K562 (cell line): ENCODE results near the gene DLGAP1. TPM values are rescaled to one million over a fixed set of nuclear protein-coding genes. Genes with fewer than 3 reads are reported as not detected.

ENCODE experiments used
- BACH1 ChIP-seq: fragments of 200-800 bp; sonication (Bioruptor generic); IDR thresholded peaks from 2 replicates; pipeline ENCODE4 v1.6.1; 2016; ENCODE audit warnings: missing genetic modification characterization, missing compliant biosample characterization
- CBFA2T2 ChIP-seq: fragments of 450-650 bp; conservative IDR thresholded peaks from 2 replicates; pipeline ENCODE4 v1.6.1; 2017; ENCODE audit warnings: mild to moderate bottlenecking
- CHCHD3 ChIP-seq: fragments of 250-450 bp; sonication (Bioruptor Pico); IDR thresholded peaks from 2 replicates; pipeline ENCODE4 v2.1.2; 2022; ENCODE audit warnings: mild to moderate bottlenecking
- MAFF ChIP-seq: IDR thresholded peaks from 2 replicates; pipeline ENCODE4 v1.6.1; 2012; ENCODE audit warnings: low read length, improper control_type of control experiment
- MEF2A ChIP-seq: IDR thresholded peaks from 2 replicates; pipeline ENCODE4 v1.6.1; 2011; ENCODE audit warnings: low read depth, mild to moderate bottlenecking, low read length, moderate library complexity; ENCODE audit not compliant: control insufficient read depth
- MYNN ChIP-seq, 2 experiments: sonication (generic); formaldehyde crosslinking in 1 of 2; IDR thresholded peaks; 2 replicates each; pipeline versions ENCODE4 v1.5.0 to v1.6.1; 2016 to 2020; ENCODE audit warnings: antibody characterized with exemption in 1 of 2, missing genetic modification reagents in 1 of 2
- NR4A1 ChIP-seq, 2 experiments: fragments of 250-450 bp in 1 of 2; fragments of 450-650 bp in 1 of 2; sonication (Bioruptor Pico) in 1 of 2; IDR thresholded peaks; 2 replicates each; pipeline versions ENCODE4 v1.4.0 to v1.6.1; 2016 to 2020; ENCODE audit warnings: mild to moderate bottlenecking in 2 of 2, missing compliant biosample characterization in 1 of 2, missing genetic modification characterization in 1 of 2, moderate library complexity in 1 of 2
- NUFIP1 ChIP-seq: fragments of 450-650 bp; IDR thresholded peaks from 2 replicates; pipeline ENCODE4 v1.6.1; 2018; ENCODE audit not compliant: partially characterized antibody
- SMAD4 ChIP-seq: fragments of 250-450 bp; sonication (Bioruptor Pico); conservative IDR thresholded peaks from 2 replicates; pipeline ENCODE4 v1.8.0; 2021; ENCODE audit warnings: inconsistent platforms, mild to moderate bottlenecking, moderate library complexity
- SMARCA5 ChIP-seq: fragments of 450-650 bp; IDR thresholded peaks from 2 replicates; pipeline ENCODE4 v1.6.1; 2016
- XRCC5 ChIP-seq: fragments of 200-400 bp; formaldehyde crosslinking; IDR thresholded peaks from 2 replicates; pipeline ENCODE4 v1.6.1; 2017; ENCODE audit warnings: low read depth, mild to moderate bottlenecking, low read length
- ZBTB11 ChIP-seq, 3 experiments: fragments of 200-800 bp in 1 of 3; fragments of 250-450 bp in 1 of 3; fragments of 450-650 bp in 1 of 3; sonication (Bioruptor Pico) in 1 of 3; sonication (Bioruptor generic) in 1 of 3; formaldehyde crosslinking in 1 of 3; IDR thresholded peaks; 2 replicates each; pipeline versions ENCODE4 v1.6.1 to v1.8.0; 2016 to 2022; ENCODE audit warnings: mild to moderate bottlenecking in 2 of 3, missing genetic modification characterization in 2 of 3, missing compliant biosample characterization in 1 of 3, moderate library complexity in 1 of 3
- ZNF224 ChIP-seq: sonication (generic); formaldehyde crosslinking; IDR thresholded peaks from 2 replicates; pipeline ENCODE4 v1.8.0; 2022; ENCODE audit warnings: mild to moderate bottlenecking, missing genetic modification reagents
- ZNF239 ChIP-seq: fragments of 250-450 bp; sonication (Bioruptor Pico); IDR thresholded peaks from 2 replicates; pipeline ENCODE4 v1.4.0; 2020; ENCODE audit warnings: mild to moderate bottlenecking
- ZNF444 ChIP-seq: fragments of 250-450 bp; sonication (Bioruptor Pico); IDR thresholded peaks from 2 replicates; pipeline ENCODE4 v1.4.0; 2020; ENCODE audit warnings: mild to moderate bottlenecking, moderate library complexity
- polyA plus RNA-seq, 8 experiments: library from polyadenylated mRNA; depleted of rRNA in 4 of 8; stranded (reverse) in 5 of 8; unstranded in 3 of 8; fragments of >200 nt; fragmentation: Nextera tagmentation in 2 of 8; fragmentation: Illumina TruSeq in 1 of 8; extraction: Ambion mirVana in 2 of 8; extraction: Trizol in 1 of 8; gene quantifications; 2 replicates each; pipeline versions ENCODE4 v1.2.1 to v1.2.3, GENCODE V29; 2011 to 2014; ENCODE audit warnings: inconsistent platforms in 1 of 8, missing spikeins in 1 of 8
- total RNA-seq, 7 experiments: library from RNA; depleted of rRNA in 6 of 7; stranded (reverse); fragments of >200 nt in 6 of 7; fragmentation: Illumina TruSeq in 2 of 7; extraction: Trizol in 2 of 7; gene quantifications; 2 replicates each; pipeline versions ENCODE4 v1.2.1 to v1.2.3, GENCODE V29; 2011 to 2021; ENCODE audit warnings: low replicate concordance in 1 of 7
- TF ChIP-seq, protein P1 (sequence below), 2 experiments: fragments of 450-650 bp; IDR thresholded peaks; 2 replicates each; pipeline ENCODE4 v1.6.1; 2018; ENCODE audit warnings: mild to moderate bottlenecking in 2 of 2, low read depth in 1 of 2; ENCODE audit not compliant: partially characterized antibody in 2 of 2
- TF ChIP-seq, protein P2 (sequence below): fragments of 450-650 bp; IDR thresholded peaks from 2 replicates; pipeline ENCODE4 v1.6.1; 2014; ENCODE audit warnings: low read depth, mild to moderate bottlenecking, moderate library complexity, borderline replicate concordance
- TF ChIP-seq, protein P3 (sequence below): fragments of 250-450 bp; sonication (Bioruptor Pico); IDR thresholded peaks from 2 replicates; pipeline ENCODE4 v1.8.0; 2021; ENCODE audit warnings: moderate library complexity, mild to moderate bottlenecking, inconsistent platforms

The DLGAP1 gene
- total and polyA plus RNA-seq, 9 of the 15 experiments (the other 6 are each of a cell fraction or from before 2014, with no cell fraction given) = 0.04 to 0.22 (median 0.08) TPM

DNA sequence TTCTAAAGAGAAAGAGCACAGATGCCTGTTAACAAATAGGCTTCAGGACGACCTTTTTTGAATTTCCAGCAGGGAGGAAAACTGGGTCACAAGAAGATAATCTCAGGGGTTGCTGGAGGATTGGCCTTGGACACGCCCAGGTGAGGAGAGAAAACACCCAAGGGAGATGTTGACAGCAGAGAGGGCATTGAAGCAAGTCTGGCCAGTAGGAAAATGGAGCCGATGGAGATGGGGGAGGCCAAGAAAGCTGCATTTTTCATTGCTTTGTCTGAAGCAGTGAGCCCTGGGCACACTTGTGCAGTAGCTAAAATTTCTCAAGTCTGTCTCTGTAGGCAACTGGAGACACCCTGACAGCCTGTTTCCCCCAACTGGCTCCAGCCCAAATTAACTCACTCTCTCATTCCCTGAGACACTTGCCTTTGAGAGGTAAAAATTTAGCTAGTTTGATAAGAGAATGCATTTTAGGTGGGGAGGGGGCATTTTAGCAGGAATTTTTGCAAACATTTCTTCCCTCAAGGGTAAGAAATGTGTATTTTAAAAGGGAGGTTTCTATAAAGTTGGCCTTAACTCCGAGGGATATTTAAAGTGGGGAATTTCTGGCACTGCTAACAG, 839.6 kb downstream of the DLGAP1 start (continued):
- TF ChIP-seq ZBTB11 (CRISPR knock-in tag; IDR thresholded peaks at IDR 0.05) = 0 out of 6 replicates have a peak, but pooled peaks of 1 of the 3 experiments have one; percentile 10
- no peak for TF ChIP-seq CHCHD3 (CRISPR knock-in tag)
- TF ChIP-seq, protein P1, sequence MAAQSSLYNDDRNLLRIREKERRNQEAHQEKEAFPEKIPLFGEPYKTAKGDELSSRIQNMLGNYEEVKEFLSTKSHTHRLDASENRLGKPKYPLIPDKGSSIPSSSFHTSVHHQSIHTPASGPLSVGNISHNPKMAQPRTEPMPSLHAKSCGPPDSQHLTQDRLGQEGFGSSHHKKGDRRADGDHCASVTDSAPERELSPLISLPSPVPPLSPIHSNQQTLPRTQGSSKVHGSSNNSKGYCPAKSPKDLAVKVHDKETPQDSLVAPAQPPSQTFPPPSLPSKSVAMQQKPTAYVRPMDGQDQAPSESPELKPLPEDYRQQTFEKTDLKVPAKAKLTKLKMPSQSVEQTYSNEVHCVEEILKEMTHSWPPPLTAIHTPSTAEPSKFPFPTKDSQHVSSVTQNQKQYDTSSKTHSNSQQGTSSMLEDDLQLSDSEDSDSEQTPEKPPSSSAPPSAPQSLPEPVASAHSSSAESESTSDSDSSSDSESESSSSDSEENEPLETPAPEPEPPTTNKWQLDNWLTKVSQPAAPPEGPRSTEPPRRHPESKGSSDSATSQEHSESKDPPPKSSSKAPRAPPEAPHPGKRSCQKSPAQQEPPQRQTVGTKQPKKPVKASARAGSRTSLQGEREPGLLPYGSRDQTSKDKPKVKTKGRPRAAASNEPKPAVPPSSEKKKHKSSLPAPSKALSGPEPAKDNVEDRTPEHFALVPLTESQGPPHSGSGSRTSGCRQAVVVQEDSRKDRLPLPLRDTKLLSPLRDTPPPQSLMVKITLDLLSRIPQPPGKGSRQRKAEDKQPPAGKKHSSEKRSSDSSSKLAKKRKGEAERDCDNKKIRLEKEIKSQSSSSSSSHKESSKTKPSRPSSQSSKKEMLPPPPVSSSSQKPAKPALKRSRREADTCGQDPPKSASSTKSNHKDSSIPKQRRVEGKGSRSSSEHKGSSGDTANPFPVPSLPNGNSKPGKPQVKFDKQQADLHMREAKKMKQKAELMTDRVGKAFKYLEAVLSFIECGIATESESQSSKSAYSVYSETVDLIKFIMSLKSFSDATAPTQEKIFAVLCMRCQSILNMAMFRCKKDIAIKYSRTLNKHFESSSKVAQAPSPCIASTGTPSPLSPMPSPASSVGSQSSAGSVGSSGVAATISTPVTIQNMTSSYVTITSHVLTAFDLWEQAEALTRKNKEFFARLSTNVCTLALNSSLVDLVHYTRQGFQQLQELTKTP (IDR thresholded peaks at IDR 0.05; ENCODE audit: low read depth in 1 of 2, partially characterized antibody in 2 of 2) = peak in 1 of 2 experiments; percentile 33
- TF ChIP-seq BACH1 (tag) = peak; percentile 45; the same call in 1 of the 2 replicates
- TF ChIP-seq MEF2A = no peak
- TF ChIP-seq ZNF239 (CRISPR knock-in tag) = no peak
- no peak for TF ChIP-seq MAFF
- TF ChIP-seq, protein P2, sequence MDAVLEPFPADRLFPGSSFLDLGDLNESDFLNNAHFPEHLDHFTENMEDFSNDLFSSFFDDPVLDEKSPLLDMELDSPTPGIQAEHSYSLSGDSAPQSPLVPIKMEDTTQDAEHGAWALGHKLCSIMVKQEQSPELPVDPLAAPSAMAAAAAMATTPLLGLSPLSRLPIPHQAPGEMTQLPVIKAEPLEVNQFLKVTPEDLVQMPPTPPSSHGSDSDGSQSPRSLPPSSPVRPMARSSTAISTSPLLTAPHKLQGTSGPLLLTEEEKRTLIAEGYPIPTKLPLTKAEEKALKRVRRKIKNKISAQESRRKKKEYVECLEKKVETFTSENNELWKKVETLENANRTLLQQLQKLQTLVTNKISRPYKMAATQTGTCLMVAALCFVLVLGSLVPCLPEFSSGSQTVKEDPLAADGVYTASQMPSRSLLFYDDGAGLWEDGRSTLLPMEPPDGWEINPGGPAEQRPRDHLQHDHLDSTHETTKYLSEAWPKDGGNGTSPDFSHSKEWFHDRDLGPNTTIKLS = no peak
- TF ChIP-seq MYNN (IDR thresholded peaks at IDR 0.05) = no peak
- no peak for TF ChIP-seq MYNN (CRISPR knock-in tag; IDR thresholded peaks at IDR 0.05)
- no peak for TF ChIP-seq NR4A1 (CRISPR knock-in tag; IDR thresholded peaks at IDR 0.05)
- peak; percentile 38; the same call in 1 of the 2 replicates for TF ChIP-seq NR4A1 (tag; IDR thresholded peaks at IDR 0.05)
- no peak for TF ChIP-seq NUFIP1
- TF ChIP-seq SMAD4 (CRISPR knock-in tag) = 0 out of 2 replicates have a peak, but pooled peaks have one; percentile 44
- TF ChIP-seq CBFA2T2 = no peak
- TF ChIP-seq ZNF444 (CRISPR knock-in tag) = no peak
- no peak for TF ChIP-seq XRCC5
- TF ChIP-seq SMARCA5 = no peak
- TF ChIP-seq ZNF224 (CRISPR knock-in tag) = no peak
- TF ChIP-seq, protein P3, sequence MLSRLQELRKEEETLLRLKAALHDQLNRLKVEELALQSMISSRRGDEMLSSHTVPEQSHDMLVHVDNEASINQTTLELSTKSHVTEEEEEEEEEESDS = no peak
